Osteoblast (primary cell): ENCODE measurements around the gene TM9SF4. TPM values are rescaled to one million over a fixed set of nuclear protein-coding genes. Genes with fewer than 3 reads are reported as not detected.

ENCODE experiments used
- DNase-seq: peaks from one replicate; pipeline ENCODE4 v3.0.0; 2011; ENCODE audit warnings: low spot score, mixed read lengths; ENCODE audit not compliant: insufficient read length; ENCODE audit errors: missing footprints
- H2AFZ ChIP-seq: 2 replicates; pipeline ENCODE4 v1.6.0; 2011; ENCODE audit warnings: mild to moderate bottlenecking, low read length
- H3K27ac ChIP-seq: 2 replicates; pipeline ENCODE4 v1.5.1; 2011; ENCODE audit warnings: mild to moderate bottlenecking, low read depth, low read length, moderate library complexity
- H3K27me3 ChIP-seq: 2 replicates; pipeline ENCODE4 v1.6.0; 2012; ENCODE audit warnings: mild to moderate bottlenecking, control low read depth, inconsistent platforms, low read length, moderate library complexity; ENCODE audit not compliant: insufficient read depth
- H3K36me3 ChIP-seq: 2 replicates; pipeline ENCODE4 v1.5.1; 2011; ENCODE audit warnings: mild to moderate bottlenecking, low read length, control low read depth, moderate library complexity; ENCODE audit not compliant: insufficient read depth
- H3K4me1 ChIP-seq: 2 replicates; pipeline ENCODE4 v1.5.1; 2011; ENCODE audit warnings: mild to moderate bottlenecking, low read length, control low read depth, moderate library complexity; ENCODE audit not compliant: insufficient read depth
- H3K4me2 ChIP-seq: 2 replicates; pipeline ENCODE4 v1.6.0; 2011; ENCODE audit warnings: mild to moderate bottlenecking, low read length; ENCODE audit not compliant: insufficient read depth
- H3K4me3 ChIP-seq: fragments of 200-600 bp; sonication (generic); 3 replicates; pipeline ENCODE4 v1.5.1; 2012; ENCODE audit warnings: mild to moderate bottlenecking, low read length, inconsistent platforms; ENCODE audit not compliant: insufficient read depth
- H3K79me2 ChIP-seq: 2 replicates; pipeline ENCODE4 v1.6.0; 2012; ENCODE audit warnings: mild to moderate bottlenecking, low read length, control low read depth, inconsistent platforms; ENCODE audit not compliant: insufficient read depth
- H3K9me3 ChIP-seq: 2 replicates; pipeline ENCODE4 v1.5.1; 2011; ENCODE audit warnings: low read depth, low read length, control low read depth
- H4K20me1 ChIP-seq: 2 replicates; pipeline ENCODE4 v1.6.0; 2012; ENCODE audit warnings: mild to moderate bottlenecking, low read length, control low read depth; ENCODE audit not compliant: insufficient read depth
- CTCF ChIP-seq: IDR thresholded peaks from 2 replicates; pipeline ENCODE4 v1.5.1; 2011; ENCODE audit warnings: mild to moderate bottlenecking, low read depth, low read length, moderate library complexity; ENCODE audit errors: extremely low read depth
- total RNA-seq: library from RNA; depleted of rRNA; stranded (reverse); fragments of >200 nt; gene quantifications from 2 replicates; pipeline ENCODE4 v1.2.3, GENCODE V29; 2012

Gene TM9SF4
- total RNA-seq, 1 donor: 48.1 TPM

- TF ChIP-seq CTCF: no peak
- no peaks in the 10 kb centered on the region for H3K36me3 ChIP-seq
- H2AFZ ChIP-seq: no peak overlapping the region
These were observed 70.0 kb downstream of the TM9SF4 start for GRCh38 chr20:32179515-32179914.

GRCh38 chr20:32179934-32180333, 70.4 kb downstream of the TM9SF4 start:
- no peak for DNase-seq
- no peaks in the 10 kb centered on the region for H3K9me3 ChIP-seq
- no peak overlapping the region for H3K27ac ChIP-seq
- no peaks in the 10 kb centered on the region for H3K27me3 ChIP-seq
- H3K4me1 ChIP-seq: no peaks in the 10 kb centered on the region
- H3K36me3 ChIP-seq: no peaks in the 10 kb centered on the region
- H4K20me1 ChIP-seq: no peaks in the 10 kb centered on the region
- H2AFZ ChIP-seq: no peak overlapping the region
- no peak for TF ChIP-seq CTCF
- no peak overlapping the region for H3K4me2 ChIP-seq
- no peaks in the 10 kb centered on the region for H3K79me2 ChIP-seq
- no peak overlapping the region for H3K4me3 ChIP-seq

More at GRCh38 chr20:32179515-32179914, 70.0 kb downstream of the TM9SF4 start:
- peak; percentile 47 for DNase-seq
- no peaks in the 10 kb centered on the region for H4K20me1 ChIP-seq
- H3K27me3 ChIP-seq: no peaks in the 10 kb centered on the region
- H3K4me2 ChIP-seq: no peak overlapping the region
- H3K4me3 ChIP-seq: no peak overlapping the region
- H3K9me3 ChIP-seq: no peaks in the 10 kb centered on the region
- H3K27ac ChIP-seq: no peak overlapping the region
- no peaks in the 10 kb centered on the region for H3K79me2 ChIP-seq
- no peaks in the 10 kb centered on the region for H3K4me1 ChIP-seq

- no peaks in the 10 kb centered on the region for H3K4me1 ChIP-seq
These were observed 72.1 kb downstream of the TM9SF4 start for GRCh38 chr20:32181606-32182005.

GRCh38 chr20:32183947-32184635, 74.6 kb downstream of the TM9SF4 start:
- Histone ChIP-seq H3K36me3 (no peaks in the 10 kb centered on the region), H3K9me3 (no peaks in the 10 kb centered on the region), H3K27ac (no peak overlapping the region), H3K79me2 (peaks cover 8% of the 10 kb centered on the region), H4K20me1 (no peaks in the 10 kb centered on the region), H3K4me2 (no peak overlapping the region), H3K27me3 (no peaks in the 10 kb centered on the region), H3K4me3 (no peak overlapping the region), H2AFZ (no peak overlapping the region), H3K4me1 (peaks cover 1% of the 10 kb centered on the region)
- peak; percentile 45 for DNase-seq
- no peak for TF ChIP-seq CTCF

More at GRCh38 chr20:32181606-32182005, 72.1 kb downstream of the TM9SF4 start:
- DNase-seq: peak; percentile 4
- H4K20me1 ChIP-seq: no peaks in the 10 kb centered on the region
- H3K4me3 ChIP-seq: no peak overlapping the region
- H3K79me2 ChIP-seq: no peaks in the 10 kb centered on the region
- H2AFZ ChIP-seq: no peak overlapping the region
- no peaks in the 10 kb centered on the region for H3K27me3 ChIP-seq
- TF ChIP-seq CTCF: no peak
- no peaks in the 10 kb centered on the region for H3K36me3 ChIP-seq
- no peak overlapping the region for H3K4me2 ChIP-seq
- H3K27ac ChIP-seq: no peak overlapping the region
- H3K9me3 ChIP-seq: no peaks in the 10 kb centered on the region
